ENCODE results near the gene EIF6. TPM values are rescaled to one million over a fixed set of nuclear protein-coding genes. Genes with fewer than 3 reads are reported as not detected.

The EIF6 gene
- total RNA-seq, 1 donor from 2014 or later: 232 TPM

GRCh38 chr20:35297155-35297554 is 12.6 kb upstream of the EIF6 start:
- Mint-ChIP-seq H3K36me3 (ENCODE audit: low read depth) (no peaks in the 10 kb centered on the region), H3K4me3 (no peak overlapping the region), H3K9me3 (no peaks in the 10 kb centered on the region), H3K27ac (no peak overlapping the region), H3K4me1 (ENCODE audit: low read depth) (no peaks in the 10 kb centered on the region), H3K27me3 (ENCODE audit: insufficient read depth) (no peaks in the 10 kb centered on the region)
- DNase-seq (ENCODE audit: low spot score): no peak
- intact Hi-C loops (cut with micrococcal nuclease): no loop called here

GRCh38 chr20:35296101-35296554 is 11.6 kb upstream of the EIF6 start:
- DNase-seq (ENCODE audit: low spot score): no peak
- no peaks in the 10 kb centered on the region for H3K4me1 Mint-ChIP-seq (ENCODE audit: low read depth)
- H3K27ac Mint-ChIP-seq: no peak overlapping the region
- no peak overlapping the region for H3K4me3 Mint-ChIP-seq
- intact Hi-C loops (cut with micrococcal nuclease): no loop called here
- H3K36me3 Mint-ChIP-seq (ENCODE audit: low read depth): no peaks in the 10 kb centered on the region
- no peaks in the 10 kb centered on the region for H3K9me3 Mint-ChIP-seq
- H3K27me3 Mint-ChIP-seq (ENCODE audit: insufficient read depth): no peaks in the 10 kb centered on the region

GRCh38 chr20:35295674-35296073 is 11.1 kb upstream of the EIF6 start:
- H3K36me3 Mint-ChIP-seq (ENCODE audit: low read depth): no peaks in the 10 kb centered on the region
- H3K4me3 Mint-ChIP-seq: no peak overlapping the region
- no peaks in the 10 kb centered on the region for H3K27me3 Mint-ChIP-seq (ENCODE audit: insufficient read depth)
- H3K9me3 Mint-ChIP-seq: no peaks in the 10 kb centered on the region
- intact Hi-C loops (cut with micrococcal nuclease): no loop called here
- DNase-seq (ENCODE audit: low spot score): no peak
- H3K27ac Mint-ChIP-seq: no peak overlapping the region
- H3K4me1 Mint-ChIP-seq (ENCODE audit: low read depth): no peaks in the 10 kb centered on the region

GRCh38 chr20:35295058-35295457 is 10.5 kb upstream of the EIF6 start:
- intact Hi-C loops (cut with micrococcal nuclease): no loop called here

GRCh38 chr20:35294293-35294685 is 9.7 kb upstream of the EIF6 start:
- Mint-ChIP-seq H3K36me3 (ENCODE audit: low read depth) (no peaks in the 10 kb centered on the region), H3K4me1 (ENCODE audit: low read depth) (no peaks in the 10 kb centered on the region), H3K4me3 (no peak overlapping the region), H3K27ac (no peak overlapping the region), H3K27me3 (ENCODE audit: insufficient read depth) (no peaks in the 10 kb centered on the region), H3K9me3 (no peaks in the 10 kb centered on the region)
- DNase-seq (ENCODE audit: low spot score): no peak
- intact Hi-C loops (cut with micrococcal nuclease): no loop called here

More at GRCh38 chr20:35295058-35295457, 10.5 kb upstream of the EIF6 start:
- Mint-ChIP-seq H3K4me3 (no peak overlapping the region), H3K9me3 (no peaks in the 10 kb centered on the region), H3K4me1 (ENCODE audit: low read depth) (no peaks in the 10 kb centered on the region), H3K27me3 (ENCODE audit: insufficient read depth) (no peaks in the 10 kb centered on the region), H3K36me3 (ENCODE audit: low read depth) (no peaks in the 10 kb centered on the region), H3K27ac (no peak overlapping the region)
- no peak for DNase-seq (ENCODE audit: low spot score)

GRCh38 chr20:35293303-35294292 is 9.0 kb upstream of the EIF6 start:
- Mint-ChIP-seq H3K9me3 (no peaks in the 10 kb centered on the region), H3K4me1 (ENCODE audit: low read depth) (no peaks in the 10 kb centered on the region), H3K27me3 (ENCODE audit: insufficient read depth) (no peaks in the 10 kb centered on the region), H3K4me3 (no peak overlapping the region), H3K36me3 (ENCODE audit: low read depth) (no peaks in the 10 kb centered on the region), H3K27ac (no peak overlapping the region)
- no peak for DNase-seq (ENCODE audit: low spot score)
- intact Hi-C loops (cut with micrococcal nuclease): no loop called here

- intact Hi-C loops (cut with micrococcal nuclease): no loop called here
- H3K27ac Mint-ChIP-seq: no peak overlapping the region
Observed at GRCh38 chr20:35292504-35293285, 8.1 kb upstream of the EIF6 start.

GRCh38 chr20:35291654-35292503 is 7.3 kb upstream of the EIF6 start, which contains the start of gene FAM83C:
Gene FAM83C, minus strand, starts transcription at chr20:35292425. Its CDS starts 121 bp downstream, at chr20:35292304.
- Mint-ChIP-seq H3K4me3 (no peak within 1 kb of the TSS), H3K9me3 (no peaks in the 10 kb centered on the region), H3K4me1 (ENCODE audit: low read depth) (no peaks in the 10 kb centered on the region), H3K36me3 (ENCODE audit: low read depth) (no peaks in the 10 kb centered on the region), H3K27ac (no peak within 1 kb of the TSS), H3K27me3 (ENCODE audit: insufficient read depth) (peaks cover 2% of the 10 kb centered on the region)
- intact Hi-C loops (cut with micrococcal nuclease): no loop called here
- DNase-seq (ENCODE audit: low spot score): no peak

More at GRCh38 chr20:35292504-35293285, 8.1 kb upstream of the EIF6 start:
- H3K9me3 Mint-ChIP-seq: no peaks in the 10 kb centered on the region
- no peak for DNase-seq (ENCODE audit: low spot score)
- no peaks in the 10 kb centered on the region for H3K4me1 Mint-ChIP-seq (ENCODE audit: low read depth)
- no peaks in the 10 kb centered on the region for H3K36me3 Mint-ChIP-seq (ENCODE audit: low read depth)
- no peaks in the 10 kb centered on the region for H3K27me3 Mint-ChIP-seq (ENCODE audit: insufficient read depth)
- no peak overlapping the region for H3K4me3 Mint-ChIP-seq

- Mint-ChIP-seq H3K4me1 (ENCODE audit: low read depth) (peaks cover 3% of the 10 kb centered on the region), H3K27ac (no peak overlapping the region), H3K9me3 (no peaks in the 10 kb centered on the region), H3K36me3 (ENCODE audit: low read depth) (no peaks in the 10 kb centered on the region), H3K4me3 (no peak overlapping the region), H3K27me3 (ENCODE audit: insufficient read depth) (peaks cover 2% of the 10 kb centered on the region)
- intact Hi-C loops (cut with micrococcal nuclease): no loop called here
- DNase-seq (ENCODE audit: low spot score): no peak
Observed at GRCh38 chr20:35290887-35291417, 6.4 kb upstream of the EIF6 start.

- no peak for DNase-seq (ENCODE audit: low spot score)
- no peak overlapping the region for H3K27ac Mint-ChIP-seq
- peaks cover 8% of the 10 kb centered on the region for H3K4me1 Mint-ChIP-seq (ENCODE audit: low read depth)
- peaks cover 2% of the 10 kb centered on the region for H3K27me3 Mint-ChIP-seq (ENCODE audit: insufficient read depth)
- H3K36me3 Mint-ChIP-seq (ENCODE audit: low read depth): no peaks in the 10 kb centered on the region
- intact Hi-C loops (cut with micrococcal nuclease): no loop called here
- no peaks in the 10 kb centered on the region for H3K9me3 Mint-ChIP-seq
- H3K4me3 Mint-ChIP-seq: no peak overlapping the region
Observed at GRCh38 chr20:35290186-35290886, 5.8 kb upstream of the EIF6 start.

GRCh38 chr20:35288325-35289060 is 3.9 kb upstream of the EIF6 start:
- Mint-ChIP-seq H3K36me3 (ENCODE audit: low read depth) (peaks cover 11% of the 10 kb centered on the region), H3K9me3 (no peaks in the 10 kb centered on the region), H3K27me3 (ENCODE audit: insufficient read depth) (peaks cover 2% of the 10 kb centered on the region), H3K4me1 (ENCODE audit: low read depth) (peaks cover 19% of the 10 kb centered on the region), H3K27ac (no peak overlapping the region), H3K4me3 (no peak overlapping the region)
- intact Hi-C loops (cut with micrococcal nuclease): no loop called here
- no peak for DNase-seq (ENCODE audit: low spot score)
